GM21381 (cell line): ENCODE measurements around the gene CNPY4.
A peak's percentile ranks its signal among the peaks of the same experiment; 100 is the strongest.
"Not testable (repeated sequence)": the region's sequence is repeated elsewhere in the genome, so short reads cannot be mapped to it uniquely, and the experiment has no call there.

Experiments used
- ATAC-seq: cut with Tn5 transposase; IDR thresholded peaks from one replicate; pipeline ENCODE4 v1.9.1; 2021; ENCODE audit warnings: mild to moderate bottlenecking, moderate library complexity; ENCODE audit not compliant: unreplicated experiment

CNPY4 gene

GRCh38 chr7:100146350-100146749 is 26.9 kb downstream of the CNPY4 start:
- ATAC-seq = not testable (repeated sequence)

GRCh38 chr7:100147278-100147677 is 27.8 kb downstream of the CNPY4 start:
- no peak for ATAC-seq

GRCh38 chr7:100148225-100148558 is 28.8 kb downstream of the CNPY4 start:
- no peak for ATAC-seq

- peak; percentile 97 for ATAC-seq
Observed at GRCh38 chr7:100148559-100149328, 29.3 kb downstream of the CNPY4 start, which contains the start of gene LAMTOR4. TSS of gene LAMTOR4 (plus strand) at chr7:100148918. CDS start at chr7:100148973, 55 bp downstream.

GRCh38 chr7:100152404-100152803 is 33.0 kb downstream of the CNPY4 start:
- no peak for ATAC-seq

GRCh38 chr7:100152937-100153666 is 33.7 kb downstream of the CNPY4 start:
- ATAC-seq = no peak

GRCh38 chr7:100153708-100154535 is 34.5 kb downstream of the CNPY4 start:
- ATAC-seq = no peak

GRCh38 chr7:100154651-100155491 is 35.4 kb downstream of the CNPY4 start:
- no peak for ATAC-seq

GRCh38 chr7:100155553-100156317 is 36.3 kb downstream of the CNPY4 start:
- no peak for ATAC-seq

GRCh38 chr7:100156331-100157068 is 37.1 kb downstream of the CNPY4 start:
- no peak for ATAC-seq

GRCh38 chr7:100157069-100157333 is 37.6 kb downstream of the CNPY4 start:
- ATAC-seq = no peak

- no peak for ATAC-seq
Observed at GRCh38 chr7:100157334-100158228, 38.1 kb downstream of the CNPY4 start.

GRCh38 chr7:100158229-100159098 is 39.0 kb downstream of the CNPY4 start, which contains the start of gene TRAPPC14:
TSS of gene TRAPPC14 (minus strand) at chr7:100158723. CDS start at chr7:100158499, 224 bp downstream.
- peak; percentile 80 for ATAC-seq

- ATAC-seq = no peak
Observed at GRCh38 chr7:100159099-100159623, 39.7 kb downstream of the CNPY4 start.

GRCh38 chr7:100160067-100160466 is 40.6 kb downstream of the CNPY4 start:
- no peak for ATAC-seq

GRCh38 chr7:100163006-100163531 is 43.6 kb downstream of the CNPY4 start:
- no peak for ATAC-seq

GRCh38 chr7:100163871-100164270 is 44.4 kb downstream of the CNPY4 start:
- ATAC-seq = no peak
